Neural cell (in vitro differentiated cells): ENCODE data around the gene FBXL5. TPM values are rescaled to one million over a fixed set of nuclear protein-coding genes. Genes with fewer than 3 reads are reported as not detected.
"Not testable (repeated sequence)": the region's sequence is repeated elsewhere in the genome, so short reads cannot be mapped to it uniquely, and the experiment has no call there.

ENCODE experiments used
- H2AFZ ChIP-seq: fragments of 200-600, 300-800 bp; sonication (generic), shearing (Covaris generic); 2 replicates; pipeline ENCODE4 v1.6.0; 2014; ENCODE audit warnings: low read depth, mild to moderate bottlenecking, antibody characterized with exemption, low read length, moderate library complexity
- H3F3A ChIP-seq: fragments of 200-600 bp; shearing (Covaris generic); 2 replicates; pipeline ENCODE4 v1.6.1; 2016; ENCODE audit warnings: mild to moderate bottlenecking, moderate library complexity, mixed read lengths, antibody characterized with exemption, low read length; ENCODE audit not compliant: insufficient read depth, poor library complexity, severe bottlenecking
- H3K27ac ChIP-seq: fragments of 200-600, 300-800 bp; sonication (generic), shearing (Covaris generic); 2 replicates; pipeline ENCODE4 v1.5.1; 2014; ENCODE audit warnings: mild to moderate bottlenecking, low read length, moderate library complexity
- H3K27me3 ChIP-seq: fragments of 300-800, 200-600 bp; sonication (generic), shearing (Covaris generic); 2 replicates; pipeline ENCODE4 v1.6.0; 2014; ENCODE audit warnings: mild to moderate bottlenecking, low read depth, low read length, moderate library complexity; ENCODE audit not compliant: insufficient read depth
- H3K36me3 ChIP-seq: fragments of 300-800, 200-600 bp; sonication (generic), shearing (Covaris generic); 2 replicates; pipeline ENCODE4 v1.5.1; 2014; ENCODE audit warnings: mild to moderate bottlenecking, antibody characterized with exemption, low read length, moderate library complexity; ENCODE audit not compliant: insufficient read depth
- H3K4me2 ChIP-seq: fragments of 300-800, 200-600 bp; sonication (generic), shearing (Covaris generic); 2 replicates; pipeline ENCODE4 v1.6.0; 2014; ENCODE audit warnings: mild to moderate bottlenecking, low read length
- H3K4me3 ChIP-seq: fragments of 300-800, 200-600 bp; sonication (generic), shearing (Covaris generic); 2 replicates; pipeline ENCODE4 v1.5.1; 2014; ENCODE audit warnings: mild to moderate bottlenecking, low read length, moderate library complexity
- H3K79me2 ChIP-seq: fragments of 200-600 bp; shearing (Covaris generic); replicated peaks from 2 replicates; pipeline ENCODE4 v1.6.0; 2014; ENCODE audit warnings: mild to moderate bottlenecking, low read length, moderate library complexity; ENCODE audit not compliant: insufficient read depth
- H3K9ac ChIP-seq: fragments of 300-800, 200-600 bp; sonication (generic), shearing (Covaris generic); 2 replicates; pipeline ENCODE4 v1.6.1; 2016; ENCODE audit warnings: mild to moderate bottlenecking, low read length, mixed read lengths
- H3K9me2 ChIP-seq: fragments of 200-600 bp; shearing (Covaris generic); 2 replicates; pipeline ENCODE4 v1.6.1; 2016; ENCODE audit warnings: mild to moderate bottlenecking, low read length, mixed read lengths; ENCODE audit not compliant: insufficient read depth
- H3K9me3 ChIP-seq: fragments of 200-600, 300-800 bp; sonication (generic), shearing (Covaris generic); 2 replicates; pipeline ENCODE4 v1.6.1; 2016; ENCODE audit warnings: mild to moderate bottlenecking, mixed run types, low read length, moderate library complexity, mixed read lengths
- H4K20me1 ChIP-seq: fragments of 200-600 bp; shearing (Covaris generic); 2 replicates; pipeline ENCODE4 v1.6.1; 2016; ENCODE audit warnings: mild to moderate bottlenecking, mixed run types; ENCODE audit not compliant: insufficient read depth
- CTCF ChIP-seq: fragments of 450-650 bp; IDR thresholded peaks from 2 replicates; pipeline ENCODE4 v1.5.1; 2014; ENCODE audit warnings: antibody characterized with exemption, mild to moderate bottlenecking, moderate library complexity; ENCODE audit not compliant: poor library complexity, severe bottlenecking
- EP300 ChIP-seq: fragments of 450-650 bp; conservative IDR thresholded peaks from 2 replicates; pipeline ENCODE4 v1.6.1; 2014; ENCODE audit warnings: antibody characterized with exemption, mild to moderate bottlenecking, moderate library complexity; ENCODE audit not compliant: poor library complexity, severe bottlenecking
- EZH2 ChIP-seq: fragments of 200-600, 300-800 bp; shearing (Covaris generic), sonication (generic); IDR thresholded peaks from 2 replicates; pipeline ENCODE4 v1.6.1; 2014; ENCODE audit warnings: antibody characterized with exemption, low read length, borderline replicate concordance, mild to moderate bottlenecking; ENCODE audit not compliant: insufficient read depth, poor library complexity, severe bottlenecking
- MXI1 ChIP-seq: fragments of 450-650 bp; conservative IDR thresholded peaks from 2 replicates; pipeline ENCODE4 v1.6.1; 2014; ENCODE audit warnings: antibody characterized with exemption, mild to moderate bottlenecking; ENCODE audit not compliant: poor library complexity, severe bottlenecking
- POLR2AphosphoS5 ChIP-seq: IDR thresholded peaks from 2 replicates; pipeline ENCODE4 v1.6.1; 2012
- RAD21 ChIP-seq: fragments of 450-650 bp; conservative IDR thresholded peaks from 2 replicates; pipeline ENCODE4 v1.6.1; 2014; ENCODE audit warnings: antibody characterized with exemption, mild to moderate bottlenecking, moderate library complexity
- REST ChIP-seq: IDR thresholded peaks from 2 replicates; pipeline ENCODE4 v1.6.1; 2012; ENCODE audit warnings: borderline replicate concordance
- SMC3 ChIP-seq: fragments of 450-650 bp; conservative IDR thresholded peaks from 2 replicates; pipeline ENCODE4 v1.6.1; 2014; ENCODE audit warnings: antibody characterized with exemption, mild to moderate bottlenecking, moderate library complexity; ENCODE audit not compliant: poor library complexity
- TAF1 ChIP-seq: IDR thresholded peaks from 2 replicates; pipeline ENCODE4 v1.6.1; 2012; ENCODE audit warnings: low read depth
- polyA plus RNA-seq: library from polyadenylated mRNA; depleted of rRNA; stranded (reverse); fragments of >200 nt; gene quantifications from 2 replicates; pipeline ENCODE4 v1.2.3, GENCODE V29; 2014

Gene FBXL5
- polyA plus RNA-seq, 1 donor from 2014 or later, result 70.6 TPM

- not testable (repeated sequence) for H2AFZ ChIP-seq, H3K9me2 ChIP-seq, H3K27me3 ChIP-seq, H3K4me3 ChIP-seq, H3K9ac ChIP-seq, H3K9me3 ChIP-seq, H3K27ac ChIP-seq, H3K36me3 ChIP-seq, H3F3A ChIP-seq, H3K4me2 ChIP-seq, H4K20me1 ChIP-seq
- peaks cover 29% of the 10 kb centered on the region for H3K79me2 ChIP-seq
Observed at GRCh38 chr4:15614891-15615290, 40.3 kb downstream of the FBXL5 start.

GRCh38 chr4:15612136-15612535, 43.0 kb downstream of the FBXL5 start:
- no peaks in the 10 kb centered on the region for H4K20me1 ChIP-seq
- no peaks in the 10 kb centered on the region for H3K36me3 ChIP-seq
- no peak overlapping the region for H3K4me2 ChIP-seq
- TF ChIP-seq RAD21 (no peak), POLR2AphosphoS5 (no peak), TAF1 (no peak), REST (no peak), CTCF (no peak), EZH2 (no peak), SMC3 (no peak), EP300 (no peak), MXI1 (no peak)
- no peak overlapping the region for H3K27ac ChIP-seq
- H3K9me2 ChIP-seq, result no peaks in the 10 kb centered on the region
- H3F3A ChIP-seq, result no peaks in the 10 kb centered on the region
- no peak overlapping the region for H2AFZ ChIP-seq
- no peaks in the 10 kb centered on the region for H3K9me3 ChIP-seq
- no peak overlapping the region for H3K4me3 ChIP-seq
- no peak overlapping the region for H3K9ac ChIP-seq
- H3K79me2 ChIP-seq, result peaks cover 10% of the 10 kb centered on the region
- H3K27me3 ChIP-seq, result no peaks in the 10 kb centered on the region

GRCh38 chr4:15610855-15611254, 44.3 kb downstream of the FBXL5 start:
- no peaks in the 10 kb centered on the region for H4K20me1 ChIP-seq
- no peaks in the 10 kb centered on the region for H3K9me3 ChIP-seq
- no peak overlapping the region for H3K4me2 ChIP-seq
- H3K4me3 ChIP-seq, result no peak overlapping the region
- no peak overlapping the region for H3K27ac ChIP-seq
- H3F3A ChIP-seq, result no peaks in the 10 kb centered on the region
- H3K27me3 ChIP-seq, result no peaks in the 10 kb centered on the region
- no peaks in the 10 kb centered on the region for H3K36me3 ChIP-seq
- no peaks in the 10 kb centered on the region for H3K9me2 ChIP-seq
- peaks cover 6% of the 10 kb centered on the region for H3K79me2 ChIP-seq
- TF ChIP-seq SMC3, result no peak
- no peak for TF ChIP-seq TAF1
- no peak for TF ChIP-seq EZH2
- TF ChIP-seq RAD21, result no peak
- TF ChIP-seq MXI1, result no peak
- TF ChIP-seq CTCF, result no peak
- TF ChIP-seq EP300, result no peak
- no peak for TF ChIP-seq REST
- no peak for TF ChIP-seq POLR2AphosphoS5
- H3K9ac ChIP-seq, result no peak overlapping the region
- no peak overlapping the region for H2AFZ ChIP-seq
